ENCODE results near the gene DLG1.
"Not testable (repeated sequence)": the region's sequence is repeated elsewhere in the genome, so short reads cannot be mapped to it uniquely, and the experiment has no call there.

Gene DLG1

DNA sequence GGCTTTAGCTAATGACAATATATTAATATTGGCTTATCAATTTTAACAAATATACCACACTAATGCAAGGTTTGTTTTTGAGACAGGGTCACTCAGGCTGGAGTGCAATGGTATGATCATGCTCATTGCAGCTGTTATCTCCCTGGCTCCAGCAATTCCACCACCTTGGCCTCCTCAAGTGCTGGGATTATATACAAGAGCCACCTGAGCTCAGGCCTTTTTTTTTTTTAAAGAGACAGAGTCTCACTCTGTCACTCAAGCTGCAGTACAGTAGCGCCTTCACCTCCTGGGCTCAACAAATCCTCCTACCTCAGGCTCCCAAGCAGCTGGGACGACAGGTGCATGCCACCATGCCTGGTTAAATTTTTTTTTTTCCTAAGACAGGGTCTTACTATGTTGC lies 11.7 kb downstream of the DLG1 start:
- DNase-seq, result no peak

- no peak for DNase-seq
Observed at GRCh38 chr3:197285557-197285956, 12.9 kb downstream of the DLG1 start.

DNA sequence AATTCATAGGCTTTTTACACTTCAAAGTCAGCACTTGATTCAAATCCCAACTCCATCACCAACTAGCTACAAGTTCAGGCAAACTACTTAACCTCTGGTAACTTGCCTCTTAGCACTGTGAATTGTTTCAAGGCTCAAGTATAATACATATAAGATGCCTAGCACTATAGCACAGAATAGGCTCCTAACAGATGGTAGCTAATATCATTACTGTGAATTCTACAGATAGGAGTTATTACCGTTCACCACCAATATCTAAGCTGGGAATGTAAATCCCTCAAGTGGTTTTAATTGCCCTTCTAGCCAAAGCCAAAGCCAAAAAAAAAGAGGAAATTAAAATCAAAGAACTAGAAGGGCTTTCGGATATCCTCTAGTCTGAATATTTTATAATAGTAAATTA lies 15.4 kb downstream of the DLG1 start:
- no peak for DNase-seq

- no peak for DNase-seq
Observed at GRCh38 chr3:197281849-197282248, 16.6 kb downstream of the DLG1 start.

DNA sequence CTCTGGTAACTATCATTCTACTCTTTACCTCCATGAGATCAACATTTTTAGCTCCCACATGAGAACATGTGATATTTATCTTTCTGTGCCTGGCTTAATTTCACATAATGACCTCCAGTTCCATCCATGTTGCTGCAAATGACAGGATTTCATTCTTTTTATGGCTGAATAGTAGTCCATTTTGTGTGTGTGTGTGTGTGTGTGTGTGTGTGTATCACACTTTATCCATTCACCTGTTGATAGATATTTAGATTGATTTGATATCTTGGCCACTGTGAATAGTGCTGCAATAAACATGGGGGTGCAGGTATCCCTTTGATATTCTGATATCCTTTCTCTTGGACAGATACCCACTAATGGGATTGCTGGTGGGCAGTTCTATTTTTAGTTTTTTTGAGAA lies 18.3 kb downstream of the DLG1 start:
- no peak for DNase-seq

DNA sequence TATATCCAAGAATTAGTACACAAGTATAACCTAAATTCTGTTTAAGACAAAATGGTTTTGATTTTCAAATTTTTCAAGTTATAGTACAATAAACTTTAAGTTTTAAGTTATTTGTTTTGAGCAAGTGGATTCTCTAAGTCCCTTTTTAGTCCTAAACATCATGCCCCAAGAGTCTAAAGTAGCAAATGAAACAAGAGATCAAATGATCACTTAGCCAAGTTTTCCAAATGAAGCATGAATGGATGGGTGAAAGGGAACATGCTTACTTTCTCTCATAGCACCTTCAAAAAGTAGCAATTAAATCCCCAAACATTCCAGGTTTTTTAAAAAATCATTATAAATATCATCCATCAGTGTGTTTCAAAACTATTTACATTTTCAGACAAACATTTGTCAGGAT lies 19.5 kb downstream of the DLG1 start:
- no peak for DNase-seq

GRCh38 chr3:197276808-197277207 lies 21.6 kb downstream of the DLG1 start:
- DNase-seq, result not testable (repeated sequence)

- no peak for DNase-seq
Observed at GRCh38 chr3:197270558-197271317, 27.7 kb downstream of the DLG1 start.

DNA sequence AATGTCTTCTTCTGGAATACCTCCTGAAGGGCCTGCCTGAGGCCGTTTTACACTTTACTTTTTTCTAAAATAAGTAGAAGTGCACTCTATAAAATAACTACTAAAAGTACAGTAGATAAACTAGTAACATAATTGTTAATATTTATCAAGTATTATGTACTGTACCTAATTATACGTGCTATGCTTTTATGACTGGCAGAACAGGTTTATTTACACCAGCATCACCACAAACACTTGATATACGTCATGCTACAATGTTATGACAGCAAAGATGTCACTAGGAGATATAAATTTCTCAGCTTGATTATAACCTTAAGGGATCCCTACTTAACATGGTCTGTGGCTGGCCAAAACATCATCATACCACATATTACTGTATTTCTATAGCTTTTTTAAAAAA lies 29.4 kb downstream of the DLG1 start:
- DNase-seq, result no peak

GRCh38 chr3:197268294-197268693 lies 30.1 kb downstream of the DLG1 start:
- no peak for DNase-seq

DNA sequence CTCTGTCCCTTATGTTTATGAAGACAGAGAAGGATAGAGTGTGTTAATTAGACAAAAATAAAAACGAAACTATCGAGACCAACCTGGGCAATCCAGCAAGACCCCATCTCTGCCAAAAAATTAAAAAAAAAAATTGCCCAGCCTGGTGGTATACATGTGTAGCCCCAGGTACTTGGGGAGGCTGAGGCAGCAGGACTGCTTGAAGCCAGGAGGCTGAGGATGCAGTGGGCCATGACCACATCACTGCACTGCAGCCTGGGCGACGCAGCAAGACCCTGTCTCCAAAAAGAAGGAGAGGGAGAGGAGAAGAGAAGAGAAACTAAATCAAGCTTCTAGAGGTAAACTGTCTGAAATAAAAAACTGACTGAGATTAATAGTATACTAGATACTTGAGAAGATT lies 32.1 kb downstream of the DLG1 start:
- DNase-seq, result no peak

DNA sequence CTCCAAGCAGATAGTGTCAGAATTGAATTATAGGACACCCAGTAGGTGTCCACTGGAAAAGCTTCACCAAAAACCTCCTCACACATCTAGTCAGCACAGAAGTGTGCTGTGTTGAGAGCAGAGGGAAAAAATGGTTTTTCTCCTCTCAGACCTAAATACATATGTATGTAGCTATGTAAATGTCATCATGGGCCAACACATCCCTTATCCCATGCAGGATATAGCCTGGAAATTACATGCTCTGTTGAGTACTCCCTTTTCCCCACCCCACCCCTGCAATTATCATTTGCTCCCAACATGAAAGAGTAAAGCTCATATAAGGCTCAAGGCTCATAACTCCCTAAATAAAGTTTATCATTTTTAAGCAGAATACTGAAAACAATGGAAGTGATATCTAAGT lies 35.7 kb downstream of the DLG1 start:
- no peak for DNase-seq

- no peak for DNase-seq
Observed at GRCh38 chr3:197261164-197261509, 37.3 kb downstream of the DLG1 start.

GRCh38 chr3:197260491-197261163 lies 37.8 kb downstream of the DLG1 start:
- no peak for DNase-seq

- no peak for DNase-seq
Observed at GRCh38 chr3:197259096-197259495, 39.3 kb downstream of the DLG1 start.

- DNase-seq, result no peak
Observed at GRCh38 chr3:197258168-197258755, 40.1 kb downstream of the DLG1 start.

DNA sequence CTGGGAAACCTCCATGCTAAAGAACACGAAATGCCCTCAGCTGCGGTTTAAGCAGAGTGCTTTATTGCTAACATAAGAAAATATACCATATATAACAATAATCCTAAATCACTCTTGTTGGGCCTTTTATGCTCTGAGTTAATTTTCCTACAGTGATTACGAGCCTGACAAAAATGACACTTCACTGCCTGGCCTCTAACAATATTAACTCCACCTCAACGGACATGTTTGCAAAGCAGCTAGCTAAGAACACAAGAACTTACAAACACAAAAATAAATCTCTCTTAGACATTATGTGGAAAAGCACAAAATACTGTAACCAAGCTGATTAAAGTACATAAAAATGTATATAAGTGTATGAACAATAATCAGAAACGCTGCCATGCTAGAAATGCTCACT lies 40.7 kb downstream of the DLG1 start:
- no peak for DNase-seq

DNA sequence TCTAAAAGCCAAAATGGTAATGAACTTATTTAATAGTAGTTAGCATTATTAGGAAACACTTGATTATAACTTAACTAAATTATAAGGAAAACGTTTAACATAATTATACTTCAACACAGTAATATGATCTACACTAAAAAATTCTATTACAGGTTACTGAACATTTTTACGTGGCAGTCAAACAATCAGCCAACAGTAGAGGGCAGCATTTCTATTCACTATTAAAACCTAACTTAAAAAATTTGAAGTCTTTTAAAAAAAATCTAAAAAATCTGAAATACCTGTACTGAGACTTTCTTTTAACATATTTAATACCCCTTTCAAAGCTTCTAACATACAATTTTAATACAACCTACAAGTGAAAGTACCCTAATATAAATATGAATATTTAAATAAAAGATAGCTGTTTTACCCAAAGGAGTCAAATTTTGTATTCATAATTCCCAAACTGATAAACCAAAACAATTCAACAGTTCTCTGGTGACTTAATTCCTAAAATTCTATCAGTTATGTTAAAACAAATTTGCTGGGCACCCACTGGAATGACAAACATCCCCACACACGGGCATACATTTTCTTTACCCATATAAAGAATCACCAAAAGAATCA lies 41.5 kb downstream of the DLG1 start:
- DNase-seq, result no peak

DNA sequence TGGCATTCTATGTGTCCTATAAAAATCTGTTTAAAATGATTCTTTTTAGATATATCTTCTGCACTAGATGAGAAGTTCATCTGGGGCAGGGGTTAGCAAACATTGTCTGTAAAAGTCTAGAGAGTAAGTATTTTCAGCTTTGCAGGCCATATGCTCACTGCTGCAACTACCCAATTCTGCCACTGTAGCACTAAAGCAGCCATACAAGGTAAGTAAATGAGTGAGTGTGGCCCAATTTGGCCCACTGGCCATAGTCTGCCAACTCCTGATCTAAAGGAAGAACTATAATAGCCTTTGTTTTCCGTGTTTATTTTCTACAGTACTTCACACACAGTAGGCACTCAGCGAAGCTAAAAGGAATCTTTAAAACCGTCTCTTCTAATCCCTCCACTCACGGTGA lies 42.3 kb downstream of the DLG1 start:
- no peak for DNase-seq

DNA sequence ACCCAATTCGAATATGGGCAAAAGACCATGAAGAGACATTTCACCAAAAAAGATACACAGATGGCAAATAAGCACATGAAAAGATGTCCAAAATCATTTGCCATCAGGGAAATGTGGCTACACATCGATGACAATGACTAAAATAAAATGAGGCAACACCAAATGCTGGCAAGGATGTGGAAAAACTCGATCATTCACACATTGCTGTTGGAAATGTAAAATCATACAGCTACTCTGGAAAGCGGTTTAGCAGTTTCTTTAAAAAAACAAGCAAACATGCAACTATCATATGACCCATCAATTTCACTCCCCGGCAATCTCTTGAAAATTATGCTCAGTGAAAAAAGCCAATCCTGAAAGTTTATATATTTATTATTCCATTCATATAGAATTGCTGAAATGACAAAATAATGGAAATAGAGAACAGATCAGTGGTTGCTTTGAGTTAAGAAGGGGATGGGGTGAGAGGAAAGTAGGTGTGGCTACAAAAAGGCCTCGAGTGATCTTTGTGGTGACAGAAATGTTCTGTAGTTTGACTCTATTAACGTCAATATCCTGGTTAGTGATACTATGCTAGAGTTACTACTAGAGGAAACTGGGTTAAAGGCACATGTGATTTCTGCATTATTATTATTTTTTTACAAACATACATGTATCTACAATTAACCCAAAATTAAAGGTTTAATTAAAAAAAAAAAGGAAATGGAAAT lies 45.0 kb downstream of the DLG1 start:
- DNase-seq, result no peak

DNA sequence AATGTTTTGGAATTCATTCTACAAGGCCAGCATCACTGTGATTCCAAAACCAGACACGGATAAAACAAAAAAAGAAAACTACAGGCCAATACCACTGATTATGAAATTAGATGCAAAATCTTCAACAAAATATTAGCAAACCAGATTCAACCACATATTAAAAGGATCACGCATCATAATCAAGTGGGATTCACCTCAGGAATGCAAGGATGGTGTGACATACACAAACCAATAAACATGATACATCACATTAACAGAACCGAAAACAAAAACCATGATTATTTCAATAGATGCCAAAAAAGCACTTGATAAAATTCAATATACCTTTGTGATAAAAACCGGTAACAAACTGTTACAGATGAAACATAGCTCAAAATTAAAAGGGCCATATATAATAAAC lies 48.9 kb downstream of the DLG1 start:
- no peak for DNase-seq

- no peak for DNase-seq
Observed at GRCh38 chr3:197248341-197248740, 50.1 kb downstream of the DLG1 start.

GRCh38 chr3:197244751-197245150 lies 53.7 kb downstream of the DLG1 start:
- no peak for DNase-seq
